ENCODE data around the gene ZNRD2. TPM values are rescaled to one million over a fixed set of nuclear protein-coding genes. Genes with fewer than 3 reads are reported as not detected.

The ZNRD2 gene
- total RNA-seq, 1 donor from 2014 or later: 68.5 TPM

GRCh38 chr11:65618763-65619162 is 48.5 kb downstream of the ZNRD2 start:
- H3K36me3 ChIP-seq: peaks cover 0 to 52% of the 10 kb centered on the region in 2 donors
- TF ChIP-seq POLR2A (IDR thresholded peaks at IDR 0.05) (no peak), POLR2AphosphoS5 (IDR thresholded peaks at IDR 0.05; ENCODE audit: insufficient read depth in 1 of 2, low read depth in 1 of 2) (no peak)
- TF ChIP-seq, protein P1, sequence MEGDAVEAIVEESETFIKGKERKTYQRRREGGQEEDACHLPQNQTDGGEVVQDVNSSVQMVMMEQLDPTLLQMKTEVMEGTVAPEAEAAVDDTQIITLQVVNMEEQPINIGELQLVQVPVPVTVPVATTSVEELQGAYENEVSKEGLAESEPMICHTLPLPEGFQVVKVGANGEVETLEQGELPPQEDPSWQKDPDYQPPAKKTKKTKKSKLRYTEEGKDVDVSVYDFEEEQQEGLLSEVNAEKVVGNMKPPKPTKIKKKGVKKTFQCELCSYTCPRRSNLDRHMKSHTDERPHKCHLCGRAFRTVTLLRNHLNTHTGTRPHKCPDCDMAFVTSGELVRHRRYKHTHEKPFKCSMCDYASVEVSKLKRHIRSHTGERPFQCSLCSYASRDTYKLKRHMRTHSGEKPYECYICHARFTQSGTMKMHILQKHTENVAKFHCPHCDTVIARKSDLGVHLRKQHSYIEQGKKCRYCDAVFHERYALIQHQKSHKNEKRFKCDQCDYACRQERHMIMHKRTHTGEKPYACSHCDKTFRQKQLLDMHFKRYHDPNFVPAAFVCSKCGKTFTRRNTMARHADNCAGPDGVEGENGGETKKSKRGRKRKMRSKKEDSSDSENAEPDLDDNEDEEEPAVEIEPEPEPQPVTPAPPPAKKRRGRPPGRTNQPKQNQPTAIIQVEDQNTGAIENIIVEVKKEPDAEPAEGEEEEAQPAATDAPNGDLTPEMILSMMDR (IDR thresholded peaks at IDR 0.05): no peak
- intact Hi-C loops (cut with DNase I): no loop called here

DNA sequence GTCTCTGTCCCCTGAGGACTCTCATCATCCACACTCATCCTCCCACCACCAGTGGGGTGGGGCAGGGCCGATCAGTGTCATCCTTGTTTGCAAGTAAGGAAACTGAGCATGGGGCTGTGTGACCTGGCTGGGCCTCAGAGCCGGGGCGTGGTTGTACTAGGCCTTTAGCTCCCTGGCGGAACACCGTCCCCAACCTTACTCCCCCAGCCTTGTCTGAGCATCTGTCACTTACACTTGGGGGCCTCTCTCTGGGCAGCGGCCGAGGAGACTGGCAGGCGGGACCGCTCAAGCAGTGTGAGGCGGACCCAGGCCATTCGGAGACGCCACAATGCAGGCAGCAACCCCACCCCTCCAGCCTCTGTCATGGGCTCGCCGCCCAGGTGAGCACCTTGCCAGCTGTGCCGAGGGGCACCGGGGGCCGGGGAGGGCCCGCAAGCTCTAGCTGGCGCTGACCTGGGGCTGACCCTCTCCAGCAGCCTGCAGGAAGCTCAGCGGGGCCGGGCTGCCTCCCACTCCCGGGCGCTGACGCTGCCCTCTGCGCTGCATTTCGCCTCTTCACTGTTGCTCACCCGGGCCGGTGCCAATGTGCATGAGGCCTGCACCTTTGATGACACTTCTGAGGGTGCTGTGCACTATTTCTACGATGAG is 49.1 kb downstream of the ZNRD2 start:
- peaks cover 13% of the 10 kb centered on the region for H3K4me1 ChIP-seq
- no peak for TF ChIP-seq POLR2AphosphoS5 (IDR thresholded peaks at IDR 0.05; ENCODE audit: insufficient read depth in 1 of 2, low read depth in 1 of 2)
- TF ChIP-seq, protein P1 (IDR thresholded peaks at IDR 0.05): no peak
- no peak for TF ChIP-seq POLR2A (IDR thresholded peaks at IDR 0.05)
- no peak overlapping the region for H3K27ac ChIP-seq
- H3K27me3 ChIP-seq: no peaks in the 10 kb centered on the region
- H3K4me3 ChIP-seq: no peak overlapping the region
- H3K36me3 ChIP-seq: peaks cover 0 to 57% of the 10 kb centered on the region in 2 donors
- intact Hi-C loops (cut with DNase I): no loop called here
- no peaks in the 10 kb centered on the region for H3K9me3 ChIP-seq
- DNase-seq (ENCODE audit: extremely low spot score in 2 of 2): no peak

More at GRCh38 chr11:65618763-65619162, 48.5 kb downstream of the ZNRD2 start:
- no peak overlapping the region for H3K27ac ChIP-seq
- no peaks in the 10 kb centered on the region for H3K27me3 ChIP-seq
- H3K4me3 ChIP-seq: no peak overlapping the region
- H3K4me1 ChIP-seq: peaks cover 14% of the 10 kb centered on the region
- no peak for DNase-seq (ENCODE audit: extremely low spot score in 2 of 2)
- H3K9me3 ChIP-seq: no peaks in the 10 kb centered on the region

- Histone ChIP-seq H3K9me3 (no peaks in the 10 kb centered on the region), H3K36me3 (peaks cover 0 to 68% of the 10 kb centered on the region in 2 donors), H3K4me3 (no peak overlapping the region), H3K27ac (no peak overlapping the region), H3K4me1 (peaks cover 13% of the 10 kb centered on the region), H3K27me3 (no peaks in the 10 kb centered on the region)
- DNase-seq (ENCODE audit: extremely low spot score in 2 of 2): no peak
- no peak for TF ChIP-seq POLR2A (IDR thresholded peaks at IDR 0.05)
- TF ChIP-seq, protein P1 (IDR thresholded peaks at IDR 0.05): no peak
- TF ChIP-seq POLR2AphosphoS5 (IDR thresholded peaks at IDR 0.05; ENCODE audit: insufficient read depth in 1 of 2, low read depth in 1 of 2): no peak
- intact Hi-C loops (cut with DNase I): loop anchor here (10.0 kb wide), 1 partner anchor 194 kb away; no protein-coding TSS in a partner anchor
Measured at GRCh38 chr11:65620666-65621065, 50.4 kb downstream of the ZNRD2 start.

- H3K9me3 ChIP-seq: no peaks in the 10 kb centered on the region
- H3K36me3 ChIP-seq: peaks cover 0 to 74% of the 10 kb centered on the region in 2 donors
- H3K27ac ChIP-seq: no peak overlapping the region
- DNase-seq (ENCODE audit: extremely low spot score in 2 of 2): no peak
- H3K27me3 ChIP-seq: no peaks in the 10 kb centered on the region
- intact Hi-C loops (cut with DNase I): loop anchor here (10.0 kb wide), 1 partner anchor 193 kb away; no protein-coding TSS in a partner anchor
- H3K4me3 ChIP-seq: no peak overlapping the region
- peaks cover 9% of the 10 kb centered on the region for H3K4me1 ChIP-seq
- TF ChIP-seq, protein P1 (IDR thresholded peaks at IDR 0.05): no peak
- TF ChIP-seq POLR2AphosphoS5 (IDR thresholded peaks at IDR 0.05; ENCODE audit: insufficient read depth in 1 of 2, low read depth in 1 of 2) (no peak), POLR2A (IDR thresholded peaks at IDR 0.05) (no peak)
Measured at GRCh38 chr11:65621460-65621859, 51.2 kb downstream of the ZNRD2 start.

Small RNA genes lying within 50 kb of the gene (small RNA-seq; reads per million reads assigned to genes)
- not detected for gene AP001362.1

Other genes starting within 250 kb of the ZNRD2 start
- gene DPF2, start 236.6 kb upstream of the ZNRD2 start, total RNA-seq: 33.1 TPM
- gene TIGD3, start 215.7 kb upstream of the ZNRD2 start, total RNA-seq: not detected
- gene SLC25A45, start 187.8 kb upstream of the ZNRD2 start, total RNA-seq: 2.2 TPM
- gene FRMD8, start 183.8 kb upstream of the ZNRD2 start, total RNA-seq: 53.3 TPM
- gene NEAT1, start 147.7 kb upstream of the ZNRD2 start, total RNA-seq: 857 TPM
- 16,459 TPM for gene MALAT1, start 71.4 kb upstream of the ZNRD2 start, total RNA-seq
- gene SCYL1, start 45.4 kb upstream of the ZNRD2 start, total RNA-seq: 77.3 TPM
- 246 TPM for gene LTBP3, start 12.1 kb upstream of the ZNRD2 start, total RNA-seq
- 62.4 TPM for gene FAM89B, start 2.1 kb downstream of the ZNRD2 start, total RNA-seq
- gene EHBP1L1, start 5.6 kb downstream of the ZNRD2 start, total RNA-seq: 123 TPM
- gene KCNK7, start 25.3 kb downstream of the ZNRD2 start, total RNA-seq: 12.0 TPM
- gene MAP3K11, start 43.7 kb downstream of the ZNRD2 start, total RNA-seq: 38.1 TPM
- gene PCNX3, start 45.3 kb downstream of the ZNRD2 start, total RNA-seq: 24.8 TPM
- gene SIPA1, start 67.6 kb downstream of the ZNRD2 start, total RNA-seq: 63.3 TPM
- gene RELA, start 92.4 kb downstream of the ZNRD2 start, total RNA-seq: 59.2 TPM
- 58.9 TPM for gene KAT5, start 141.8 kb downstream of the ZNRD2 start, total RNA-seq
- gene RNASEH2C, start 150.3 kb downstream of the ZNRD2 start, total RNA-seq: 66.8 TPM
- gene AP5B1, start 210.5 kb downstream of the ZNRD2 start, total RNA-seq: 16.5 TPM
- gene OVOL1, start 216.6 kb downstream of the ZNRD2 start, total RNA-seq: 17.4 TPM

Measured in vagina (tissue), 2 donors.